Measurements from ENCODE around the gene CIITA.

- TF ChIP-seq CTCF (IDR thresholded peaks at IDR 0.05; ENCODE audit: insufficient read depth, low read length, poor library complexity, severe bottlenecking) (no peak), EZH2phosphoT487 (conservative IDR thresholded peaks at IDR 0.05; ENCODE audit: low read length) (no peak)
These were observed 11.4 kb downstream of the CIITA start for GRCh38 chr16:10888320-10888937.

All from SU-DHL-6 (cell line).